ENCODE results near the gene OR2V1. TPM values are rescaled to one million over a fixed set of nuclear protein-coding genes. Genes with fewer than 3 reads are reported as not detected.

OR2V1 gene
- total RNA-seq, 4 donors from 2014 or later: not detected

GRCh38 chr5:181084621-181085195 lies 46.3 kb downstream of the OR2V1 start:
- H3K4me1 ChIP-seq: no peaks in the 10 kb centered on the region
- H3K36me3 ChIP-seq: no peaks in the 10 kb centered on the region
- no peak overlapping the region for H3K27ac ChIP-seq
- no peak for DNase-seq (ENCODE audit: low spot score in 2 of 2)
- no peaks in the 10 kb centered on the region for H3K9me3 ChIP-seq
- 56% methylated on average over 18 of the region's 18 CpGs for WGBS
- TF ChIP-seq EP300 (IDR thresholded peaks at IDR 0.05): no peak
- TF ChIP-seq POLR2A (IDR thresholded peaks at IDR 0.05): no peak
- TF ChIP-seq, protein P1, sequence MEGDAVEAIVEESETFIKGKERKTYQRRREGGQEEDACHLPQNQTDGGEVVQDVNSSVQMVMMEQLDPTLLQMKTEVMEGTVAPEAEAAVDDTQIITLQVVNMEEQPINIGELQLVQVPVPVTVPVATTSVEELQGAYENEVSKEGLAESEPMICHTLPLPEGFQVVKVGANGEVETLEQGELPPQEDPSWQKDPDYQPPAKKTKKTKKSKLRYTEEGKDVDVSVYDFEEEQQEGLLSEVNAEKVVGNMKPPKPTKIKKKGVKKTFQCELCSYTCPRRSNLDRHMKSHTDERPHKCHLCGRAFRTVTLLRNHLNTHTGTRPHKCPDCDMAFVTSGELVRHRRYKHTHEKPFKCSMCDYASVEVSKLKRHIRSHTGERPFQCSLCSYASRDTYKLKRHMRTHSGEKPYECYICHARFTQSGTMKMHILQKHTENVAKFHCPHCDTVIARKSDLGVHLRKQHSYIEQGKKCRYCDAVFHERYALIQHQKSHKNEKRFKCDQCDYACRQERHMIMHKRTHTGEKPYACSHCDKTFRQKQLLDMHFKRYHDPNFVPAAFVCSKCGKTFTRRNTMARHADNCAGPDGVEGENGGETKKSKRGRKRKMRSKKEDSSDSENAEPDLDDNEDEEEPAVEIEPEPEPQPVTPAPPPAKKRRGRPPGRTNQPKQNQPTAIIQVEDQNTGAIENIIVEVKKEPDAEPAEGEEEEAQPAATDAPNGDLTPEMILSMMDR (IDR thresholded peaks at IDR 0.05): no peak
- TF ChIP-seq POLR2AphosphoS5 (IDR thresholded peaks at IDR 0.05): no peak
- no peak overlapping the region for H3K4me3 ChIP-seq
- H3K27me3 ChIP-seq: peaks cover 22% of the 10 kb centered on the region

GRCh38 chr5:181081989-181082388 lies 49.0 kb downstream of the OR2V1 start:
- Histone ChIP-seq H3K9me3 (no peaks in the 10 kb centered on the region), H3K4me3 (no peak overlapping the region), H3K27ac (no peak overlapping the region), H3K27me3 (peaks cover 22% of the 10 kb centered on the region), H3K36me3 (no peaks in the 10 kb centered on the region), H3K4me1 (no peaks in the 10 kb centered on the region)
- DNase-seq (ENCODE audit: low spot score in 2 of 2): no peak
- TF ChIP-seq EP300 (IDR thresholded peaks at IDR 0.05) (no peak), POLR2AphosphoS5 (IDR thresholded peaks at IDR 0.05) (no peak), POLR2A (IDR thresholded peaks at IDR 0.05) (no peak)
- TF ChIP-seq, protein P1 (IDR thresholded peaks at IDR 0.05): no peak

- TF ChIP-seq, protein P1 (IDR thresholded peaks at IDR 0.05): no peak
- no peak for TF ChIP-seq EP300 (IDR thresholded peaks at IDR 0.05)
- no peak for TF ChIP-seq POLR2A (IDR thresholded peaks at IDR 0.05)
- no peak for TF ChIP-seq POLR2AphosphoS5 (IDR thresholded peaks at IDR 0.05)
Measured at GRCh38 chr5:181076920-181077319, 54.0 kb downstream of the OR2V1 start.

More at GRCh38 chr5:181076920-181077319, 54.0 kb downstream of the OR2V1 start:
- Histone ChIP-seq H3K27ac (no peak overlapping the region), H3K27me3 (peaks cover 12% of the 10 kb centered on the region), H3K9me3 (no peaks in the 10 kb centered on the region), H3K36me3 (no peaks in the 10 kb centered on the region), H3K4me1 (no peaks in the 10 kb centered on the region), H3K4me3 (no peak overlapping the region)
- no peak for DNase-seq (ENCODE audit: low spot score in 2 of 2)

Other genes starting within 250 kb of the OR2V1 start
- under 1 TPM in 2 of 4 donors, not detected in 2; 0.51 to 0.79 TPM for gene BTNL8, start 232.0 kb downstream of the OR2V1 start, total RNA-seq
- gene BTNL3, start 142.3 kb downstream of the OR2V1 start, total RNA-seq: not detected
- gene BTNL9, start 90.9 kb downstream of the OR2V1 start, total RNA-seq: 10 to 100 TPM; 13.4 to 98.3 (median 27.7) TPM
- not detected for gene OR2V2, start 16.4 kb upstream of the OR2V1 start, total RNA-seq
- 10 to 100 TPM; 52.0 to 79.0 (median 69.4) TPM for gene TRIM7, start 74.0 kb upstream of the OR2V1 start, total RNA-seq
- 10 to 100 TPM; 13.3 to 23.3 (median 16.2) TPM for gene TRIM41, start 92.1 kb upstream of the OR2V1 start, total RNA-seq
- gene RACK1, start 112.7 kb upstream of the OR2V1 start, total RNA-seq: 1,000 to 10,000 TPM; 2,440 to 4,496 (median 3,996) TPM
- 10 to 100 TPM in 2 of 4 donors, 1 to 10 TPM in 2; 6.7 to 15.4 (median 10.1) TPM for gene TRIM52, start 130.0 kb upstream of the OR2V1 start, total RNA-seq
- gene OR4F3, start 236.1 kb upstream of the OR2V1 start, total RNA-seq: not detected

Measured in suprapubic skin (tissue), 4 donors.